Measurements from ENCODE around the gene KCNIP3.

The KCNIP3 gene

GRCh38 chr2:95275601-95276243 is 21.4 kb upstream of the KCNIP3 start:
- H3K4me3 ChIP-seq (ENCODE audit: low read depth, low read length) = no peak overlapping the region
- no peak for TF ChIP-seq CTCF (IDR thresholded peaks at IDR 0.05; ENCODE audit: low read depth, low read length)

GRCh38 chr2:95276244-95276887 is 20.8 kb upstream of the KCNIP3 start:
- no peak overlapping the region for H3K4me3 ChIP-seq (ENCODE audit: low read depth, low read length)

GRCh38 chr2:95276888-95277245 is 20.3 kb upstream of the KCNIP3 start:
- H3K4me3 ChIP-seq (ENCODE audit: low read depth, low read length) = no peak overlapping the region
- no peak for TF ChIP-seq CTCF (IDR thresholded peaks at IDR 0.05; ENCODE audit: low read depth, low read length)

More at GRCh38 chr2:95276244-95276887, 20.8 kb upstream of the KCNIP3 start:
- TF ChIP-seq CTCF (IDR thresholded peaks at IDR 0.05; ENCODE audit: low read depth, low read length) = no peak

GRCh38 chr2:95277246-95277906 is 19.8 kb upstream of the KCNIP3 start:
- H3K4me3 ChIP-seq (ENCODE audit: low read depth, low read length) = no peak overlapping the region
- TF ChIP-seq CTCF (IDR thresholded peaks at IDR 0.05; ENCODE audit: low read depth, low read length) = no peak

GRCh38 chr2:95278051-95278471 is 19.1 kb upstream of the KCNIP3 start:
- TF ChIP-seq CTCF (IDR thresholded peaks at IDR 0.05; ENCODE audit: low read depth, low read length) = no peak
- H3K4me3 ChIP-seq (ENCODE audit: low read depth, low read length) = no peak overlapping the region

- no peak overlapping the region for H3K4me3 ChIP-seq (ENCODE audit: low read depth, low read length)
- no peak for TF ChIP-seq CTCF (IDR thresholded peaks at IDR 0.05; ENCODE audit: low read depth, low read length)
These were observed 18.4 kb upstream of the KCNIP3 start for GRCh38 chr2:95278637-95279225.

Measured in WI38 (cell line).